HL-60 (cell line): ENCODE results near the gene FABP3.
A peak's percentile ranks its signal among the peaks of the same experiment; 100 is the strongest.

ENCODE experiments used
- DNase-seq, 2 experiments: peaks; one replicate each; pipeline ENCODE4 v3.0.0-alpha.2; 2010 to 2020; ENCODE audit warnings: low read depth in 1 of 2, low spot score in 1 of 2
- H3K27ac ChIP-seq: fragments of 250-450 bp; sonication (Bioruptor Pico); replicated peaks from 2 replicates; pipeline ENCODE4 v1.5.1; 2020; ENCODE audit warnings: mild to moderate bottlenecking, moderate library complexity
- H3K27me3 ChIP-seq: fragments of 250-450 bp; sonication (Bioruptor Pico); 2 replicates; pipeline ENCODE4 v1.5.1; 2021; ENCODE audit warnings: mild to moderate bottlenecking, moderate library complexity; ENCODE audit not compliant: insufficient read depth, poor library complexity, severe bottlenecking
- H3K4me3 ChIP-seq: replicated peaks from 2 replicates; pipeline ENCODE4 v1.5.1; 2011; ENCODE audit warnings: mild to moderate bottlenecking, control low read depth, low read length; ENCODE audit not compliant: insufficient read depth
- CTCF ChIP-seq: IDR thresholded peaks from one replicate; pipeline ENCODE4 v1.5.1; 2011; ENCODE audit warnings: low read length, control low read depth, inconsistent platforms; ENCODE audit not compliant: insufficient read depth
- GABPA ChIP-seq: IDR thresholded peaks from 2 replicates; pipeline ENCODE4 v1.6.1; 2012; ENCODE audit warnings: low read depth
- POLR2AphosphoS5 ChIP-seq: IDR thresholded peaks from 2 replicates; pipeline ENCODE4 v1.6.1; 2012; ENCODE audit warnings: low read depth
- REST ChIP-seq: IDR thresholded peaks from 2 replicates; pipeline ENCODE4 v1.6.1; 2012; ENCODE audit warnings: low read depth; ENCODE audit not compliant: insufficient replicate concordance
- SPI1 ChIP-seq: IDR thresholded peaks from 2 replicates; pipeline ENCODE4 v1.6.1; 2012; ENCODE audit warnings: low read depth, mild to moderate bottlenecking, borderline replicate concordance

Gene FABP3

GRCh38 chr1:31400393-31400792 is 27.5 kb upstream of the FABP3 start:
- Histone ChIP-seq H3K4me3 (no peak overlapping the region), H3K27me3 (no peaks in the 10 kb centered on the region), H3K27ac (peak overlapping the region; percentile 23)
- TF ChIP-seq CTCF: no peak
- TF ChIP-seq REST: no peak
- TF ChIP-seq SPI1: no peak
- TF ChIP-seq GABPA: no peak
- TF ChIP-seq POLR2AphosphoS5: no peak
- peak in 1 of 2 experiments; percentile 52 for DNase-seq

- TF ChIP-seq SPI1: peak; percentile 34; the same call in 1 of the 2 replicates
- TF ChIP-seq REST: no peak
- DNase-seq: no peak
- H3K27ac ChIP-seq: peak overlapping the region; percentile 23
- no peaks in the 10 kb centered on the region for H3K27me3 ChIP-seq
- no peak overlapping the region for H3K4me3 ChIP-seq
Measured at GRCh38 chr1:31399976-31400375, 27.1 kb upstream of the FABP3 start.

- H3K27me3 ChIP-seq: no peaks in the 10 kb centered on the region
- H3K27ac ChIP-seq: no peak overlapping the region
- no peak overlapping the region for H3K4me3 ChIP-seq
- no peak for TF ChIP-seq POLR2AphosphoS5
- no peak for TF ChIP-seq SPI1
- TF ChIP-seq REST: no peak
- no peak for TF ChIP-seq GABPA
- no peak for TF ChIP-seq CTCF
- DNase-seq: no peak
Measured at GRCh38 chr1:31398246-31398645, 25.4 kb upstream of the FABP3 start.
